KMS-11 (cell line): ENCODE measurements around the gene PIEZO2.

Source experiments
- H2AFZ ChIP-seq: fragments of 200-600 bp; sonication (generic); 2 replicates; pipeline ENCODE4 v1.6.1; 2016; ENCODE audit warnings: antibody characterized with exemption, mixed run types, low read depth
- H3K27ac ChIP-seq: fragments of 200-600 bp; sonication (generic); 2 replicates; pipeline ENCODE4 v1.6.1; 2016; ENCODE audit warnings: mild to moderate bottlenecking, mixed run types
- H3K27me3 ChIP-seq: fragments of 200-600 bp; sonication (generic); 2 replicates; pipeline ENCODE4 v1.6.1; 2017; ENCODE audit warnings: mild to moderate bottlenecking, low read depth, mixed run types, moderate library complexity; ENCODE audit not compliant: insufficient read depth
- H3K36me3 ChIP-seq: fragments of 200-600 bp; sonication (generic); 2 replicates; pipeline ENCODE4 v1.6.1; 2017; ENCODE audit warnings: mild to moderate bottlenecking, mixed run types; ENCODE audit not compliant: insufficient read depth
- H3K4me1 ChIP-seq: fragments of 200-600 bp; sonication (generic); 2 replicates; pipeline ENCODE4 v1.6.1; 2016; ENCODE audit warnings: mild to moderate bottlenecking, low read depth, mixed run types; ENCODE audit not compliant: poor library complexity, severe bottlenecking
- H3K4me2 ChIP-seq: fragments of 200-600 bp; sonication (generic); 2 replicates; pipeline ENCODE4 v1.7.0; 2016; ENCODE audit warnings: mild to moderate bottlenecking, mixed run types
- H3K4me3 ChIP-seq: fragments of 200-600 bp; sonication (generic); IDR thresholded peaks from 2 replicates; pipeline ENCODE4 v1.6.1; 2017; ENCODE audit warnings: low read depth, low read length, mixed read lengths; ENCODE audit not compliant: insufficient read depth
- H3K79me2 ChIP-seq: fragments of 200-600 bp; sonication (generic); 2 replicates; pipeline ENCODE4 v1.6.1; 2016; ENCODE audit warnings: low read depth, mixed run types; ENCODE audit not compliant: insufficient read depth
- H3K9ac ChIP-seq: fragments of 200-600 bp; sonication (generic); 2 replicates; pipeline ENCODE4 v1.6.1; 2016; ENCODE audit warnings: mild to moderate bottlenecking, mixed run types
- H4K20me1 ChIP-seq: fragments of 200-600 bp; sonication (generic); 2 replicates; pipeline ENCODE4 v1.6.1; 2016; ENCODE audit warnings: mild to moderate bottlenecking, mixed run types; ENCODE audit not compliant: insufficient read depth
- TF ChIP-seq, protein P1 (sequence below): fragments of 200-600 bp; sonication (generic); conservative IDR thresholded peaks from 2 replicates; pipeline ENCODE4 v1.6.1; 2017; ENCODE audit warnings: low read depth, mild to moderate bottlenecking, antibody characterized with exemption, low read length, moderate library complexity, mixed read lengths

The PIEZO2 gene

DNA sequence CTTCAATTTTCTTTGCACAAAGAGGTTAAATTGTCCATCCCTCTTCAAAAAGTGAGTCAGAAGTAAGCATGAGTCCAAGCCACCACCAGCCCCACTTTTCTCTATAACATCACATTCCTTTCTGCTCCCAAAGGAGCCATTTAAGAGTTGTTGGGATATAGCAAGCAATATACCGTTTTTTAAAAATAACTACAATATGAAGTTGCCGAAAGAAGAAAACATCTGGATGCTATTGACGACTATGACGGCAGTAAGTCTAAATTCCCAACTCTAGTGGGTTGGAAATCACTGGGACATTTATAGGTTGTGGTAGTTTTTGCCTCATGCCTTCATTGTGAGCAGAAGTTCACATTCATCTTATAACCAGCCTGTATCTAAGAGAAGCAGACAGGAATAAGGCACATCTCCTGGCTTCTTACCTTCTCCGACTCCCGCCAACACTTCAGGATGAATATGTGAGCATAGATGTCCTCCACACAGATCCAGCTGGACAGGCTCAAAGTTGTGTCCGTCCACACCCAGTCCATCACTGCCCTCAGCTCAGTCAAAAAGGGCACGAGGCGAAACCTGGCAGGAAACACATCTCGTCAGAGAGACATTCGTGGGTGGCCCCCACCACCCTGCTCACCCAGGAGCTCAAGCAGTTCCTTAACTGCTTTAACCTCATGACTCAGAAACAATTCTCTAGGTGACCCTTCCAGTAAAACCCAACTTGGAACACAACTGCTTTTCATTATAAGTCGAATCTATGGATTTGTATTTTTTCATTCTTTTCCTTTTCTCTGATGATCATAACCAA is 459.9 kb downstream of the PIEZO2 start:
- H3K9ac ChIP-seq: no peak overlapping the region
- no peaks in the 10 kb centered on the region for H4K20me1 ChIP-seq
- H3K27ac ChIP-seq: no peak overlapping the region
- H3K4me2 ChIP-seq: no peak overlapping the region
- TF ChIP-seq, protein P1, sequence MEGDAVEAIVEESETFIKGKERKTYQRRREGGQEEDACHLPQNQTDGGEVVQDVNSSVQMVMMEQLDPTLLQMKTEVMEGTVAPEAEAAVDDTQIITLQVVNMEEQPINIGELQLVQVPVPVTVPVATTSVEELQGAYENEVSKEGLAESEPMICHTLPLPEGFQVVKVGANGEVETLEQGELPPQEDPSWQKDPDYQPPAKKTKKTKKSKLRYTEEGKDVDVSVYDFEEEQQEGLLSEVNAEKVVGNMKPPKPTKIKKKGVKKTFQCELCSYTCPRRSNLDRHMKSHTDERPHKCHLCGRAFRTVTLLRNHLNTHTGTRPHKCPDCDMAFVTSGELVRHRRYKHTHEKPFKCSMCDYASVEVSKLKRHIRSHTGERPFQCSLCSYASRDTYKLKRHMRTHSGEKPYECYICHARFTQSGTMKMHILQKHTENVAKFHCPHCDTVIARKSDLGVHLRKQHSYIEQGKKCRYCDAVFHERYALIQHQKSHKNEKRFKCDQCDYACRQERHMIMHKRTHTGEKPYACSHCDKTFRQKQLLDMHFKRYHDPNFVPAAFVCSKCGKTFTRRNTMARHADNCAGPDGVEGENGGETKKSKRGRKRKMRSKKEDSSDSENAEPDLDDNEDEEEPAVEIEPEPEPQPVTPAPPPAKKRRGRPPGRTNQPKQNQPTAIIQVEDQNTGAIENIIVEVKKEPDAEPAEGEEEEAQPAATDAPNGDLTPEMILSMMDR: no peak
- H2AFZ ChIP-seq: no peak overlapping the region
- no peaks in the 10 kb centered on the region for H3K27me3 ChIP-seq
- no peaks in the 10 kb centered on the region for H3K36me3 ChIP-seq
- no peaks in the 10 kb centered on the region for H3K79me2 ChIP-seq
- H3K4me3 ChIP-seq: no peak overlapping the region
- no peaks in the 10 kb centered on the region for H3K4me1 ChIP-seq

DNA sequence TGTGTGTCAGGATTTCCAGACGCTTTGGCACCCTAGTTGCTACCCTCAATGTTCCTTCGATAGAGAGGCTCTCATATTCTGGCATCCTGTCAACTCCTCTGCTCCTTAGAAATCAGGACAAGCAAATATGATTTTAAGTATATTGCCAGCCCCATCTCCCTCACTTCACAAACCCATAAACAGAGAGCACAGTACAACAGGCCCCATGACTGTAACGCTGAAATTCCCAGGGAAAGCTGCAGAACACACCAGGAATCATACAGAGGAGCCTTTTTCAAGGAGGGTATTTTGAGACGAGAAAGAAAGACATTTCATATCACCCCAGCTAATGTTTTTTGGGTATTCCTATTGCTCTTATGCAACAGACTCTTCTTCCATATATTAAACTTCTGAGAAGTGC is 460.6 kb downstream of the PIEZO2 start:
- Histone ChIP-seq H3K9ac (no peak overlapping the region), H3K79me2 (no peaks in the 10 kb centered on the region), H4K20me1 (no peaks in the 10 kb centered on the region), H2AFZ (no peak overlapping the region), H3K36me3 (no peaks in the 10 kb centered on the region), H3K4me2 (no peak overlapping the region), H3K4me1 (no peaks in the 10 kb centered on the region), H3K27me3 (no peaks in the 10 kb centered on the region), H3K4me3 (no peak overlapping the region), H3K27ac (no peak overlapping the region)
- TF ChIP-seq, protein P1: no peak

DNA sequence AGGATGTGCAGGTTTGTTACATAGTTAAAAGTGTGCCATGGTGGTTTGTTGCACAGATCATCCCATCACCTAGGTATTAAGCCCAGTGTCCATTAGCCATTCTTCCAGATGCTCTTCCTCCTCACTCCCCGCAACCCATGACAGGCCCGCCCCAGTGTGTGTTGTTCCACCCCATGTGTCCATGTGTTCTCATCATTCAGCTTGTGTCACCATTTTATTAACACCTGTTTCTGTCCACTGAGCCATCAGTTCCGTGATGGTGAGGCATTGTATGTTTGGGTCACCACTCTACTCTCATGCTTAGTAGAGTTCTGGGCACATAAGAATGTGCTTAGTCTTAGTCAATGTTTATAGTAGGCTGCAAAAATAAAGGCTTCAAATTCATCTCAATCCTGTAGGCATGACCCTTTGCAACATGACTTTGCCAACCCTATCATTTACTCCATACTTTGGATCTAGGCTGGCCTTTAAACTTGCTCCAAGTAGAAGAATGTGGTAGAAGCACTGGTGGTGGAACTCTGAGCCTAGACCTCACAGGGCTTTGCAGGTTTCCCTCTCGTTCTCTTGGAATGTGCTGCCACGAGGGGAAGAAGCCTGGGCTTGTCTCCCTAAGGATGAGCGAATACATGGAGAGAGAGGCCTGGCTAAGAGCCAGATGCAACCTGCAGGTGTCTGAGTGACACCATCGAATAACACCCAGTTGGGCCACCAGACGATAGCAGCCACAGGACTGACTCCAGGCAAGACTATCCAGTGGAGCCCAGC is 462.0 kb downstream of the PIEZO2 start:
- Histone ChIP-seq H3K4me2 (no peak overlapping the region), H3K9ac (no peak overlapping the region), H2AFZ (no peak overlapping the region), H3K36me3 (no peaks in the 10 kb centered on the region), H4K20me1 (no peaks in the 10 kb centered on the region), H3K27me3 (no peaks in the 10 kb centered on the region), H3K4me3 (no peak overlapping the region), H3K79me2 (no peaks in the 10 kb centered on the region), H3K4me1 (no peaks in the 10 kb centered on the region), H3K27ac (no peak overlapping the region)
- TF ChIP-seq, protein P1: no peak

DNA sequence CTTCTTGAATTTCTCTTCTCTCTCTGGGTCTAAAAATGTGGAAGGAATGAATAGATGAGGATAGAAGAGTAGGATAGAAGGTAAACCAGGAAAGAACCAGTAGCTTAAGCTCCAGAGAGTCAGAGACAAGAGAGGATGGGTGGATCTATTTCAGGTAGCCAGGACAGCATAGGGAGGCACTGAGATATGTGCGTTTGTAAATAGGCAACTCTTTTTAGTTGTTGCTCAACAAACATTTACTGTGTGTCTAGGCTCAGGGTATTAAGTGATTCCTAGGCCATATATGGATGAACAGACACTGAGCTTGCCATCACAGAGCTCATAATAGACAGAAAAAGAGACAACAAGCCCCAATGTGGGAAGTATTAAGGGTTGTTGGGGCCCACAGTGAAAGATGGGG is 463.1 kb downstream of the PIEZO2 start:
- Histone ChIP-seq H2AFZ (no peak overlapping the region), H3K27me3 (no peaks in the 10 kb centered on the region)
- TF ChIP-seq, protein P1: no peak

More for the DNA sequence above, 463.1 kb downstream of the PIEZO2 start:
- Histone ChIP-seq H3K4me2 (no peak overlapping the region), H3K79me2 (no peaks in the 10 kb centered on the region), H3K4me1 (no peaks in the 10 kb centered on the region), H3K36me3 (no peaks in the 10 kb centered on the region), H4K20me1 (no peaks in the 10 kb centered on the region), H3K4me3 (no peak overlapping the region), H3K9ac (no peak overlapping the region), H3K27ac (no peak overlapping the region)
